Activated naive CD4-positive, alpha-beta T cell treated with anti-CD3 and anti-CD28 coated beads, Interleukin-2, amount 10 ng/mL, durations not matched to agents 7 days and 5 days (primary cell): ENCODE data around the gene ZNF627.
A peak's percentile ranks its signal among the peaks of the same experiment; 100 is the strongest.
"Not testable (repeated sequence)": the region's sequence is repeated elsewhere in the genome, so short reads cannot be mapped to it uniquely, and the experiment has no call there.

Experiments used
- CTCF ChIA-PET: fragments of 350-600 bp; sonication (Branson Sonifier 250); formaldehyde crosslinking; loops from one replicate; lab custom pipeline; 2021; ENCODE audit warnings: antibody characterized with exemption; lab: Charles Lee
- DNase-seq: peaks from one replicate; pipeline ENCODE4 v3.0.0-alpha.2; 2020
- H3K27ac Mint-ChIP-seq: one replicate; pipeline ENCODE4 v1.8.0; 2021; ENCODE audit warnings: mild to moderate bottlenecking, moderate library complexity, mixed read lengths
- H3K27me3 Mint-ChIP-seq: one replicate; pipeline ENCODE4 v1.8.0; 2021; ENCODE audit warnings: mild to moderate bottlenecking, mixed read lengths
- H3K36me3 Mint-ChIP-seq: one replicate; pipeline ENCODE4 v1.8.0; 2021; ENCODE audit warnings: mixed read lengths
- H3K4me1 Mint-ChIP-seq: one replicate; pipeline ENCODE4 v1.8.0; 2021; ENCODE audit warnings: mixed read lengths
- H3K4me3 Mint-ChIP-seq: one replicate; pipeline ENCODE4 v1.8.0; 2021; ENCODE audit warnings: mild to moderate bottlenecking, moderate library complexity, mixed read lengths
- H3K9me3 Mint-ChIP-seq: one replicate; pipeline ENCODE4 v1.8.0; 2021; ENCODE audit warnings: mixed read lengths

ZNF627 gene

DNA sequence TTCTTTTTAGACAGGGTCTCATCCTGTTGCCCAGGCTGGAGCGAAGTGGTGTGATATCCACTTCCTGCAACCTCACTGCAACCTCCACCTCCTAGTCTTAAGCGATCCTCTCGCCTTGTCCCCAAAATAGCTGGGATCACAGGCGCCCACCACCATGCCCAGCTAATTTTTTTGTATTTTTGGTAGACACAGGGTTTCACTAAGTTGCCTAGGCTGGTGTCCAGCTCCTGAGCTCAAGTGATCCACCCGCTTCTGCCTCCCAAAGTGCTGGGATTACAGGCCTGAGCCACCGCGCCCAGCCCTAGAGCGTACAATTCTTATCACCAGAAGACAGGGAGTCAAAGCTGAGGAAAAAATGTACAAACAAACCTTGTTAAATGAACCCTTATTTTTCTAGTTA is 33.8 kb upstream of the ZNF627 start:
- CTCF ChIA-PET: interaction anchor here (8.2 kb wide), 1 partner anchor 22 kb away, joined by 127 read pairs; no protein-coding TSS in a partner anchor
- peaks cover 17% of the 10 kb centered on the region for H3K4me1 Mint-ChIP-seq
- no peak for DNase-seq

DNA sequence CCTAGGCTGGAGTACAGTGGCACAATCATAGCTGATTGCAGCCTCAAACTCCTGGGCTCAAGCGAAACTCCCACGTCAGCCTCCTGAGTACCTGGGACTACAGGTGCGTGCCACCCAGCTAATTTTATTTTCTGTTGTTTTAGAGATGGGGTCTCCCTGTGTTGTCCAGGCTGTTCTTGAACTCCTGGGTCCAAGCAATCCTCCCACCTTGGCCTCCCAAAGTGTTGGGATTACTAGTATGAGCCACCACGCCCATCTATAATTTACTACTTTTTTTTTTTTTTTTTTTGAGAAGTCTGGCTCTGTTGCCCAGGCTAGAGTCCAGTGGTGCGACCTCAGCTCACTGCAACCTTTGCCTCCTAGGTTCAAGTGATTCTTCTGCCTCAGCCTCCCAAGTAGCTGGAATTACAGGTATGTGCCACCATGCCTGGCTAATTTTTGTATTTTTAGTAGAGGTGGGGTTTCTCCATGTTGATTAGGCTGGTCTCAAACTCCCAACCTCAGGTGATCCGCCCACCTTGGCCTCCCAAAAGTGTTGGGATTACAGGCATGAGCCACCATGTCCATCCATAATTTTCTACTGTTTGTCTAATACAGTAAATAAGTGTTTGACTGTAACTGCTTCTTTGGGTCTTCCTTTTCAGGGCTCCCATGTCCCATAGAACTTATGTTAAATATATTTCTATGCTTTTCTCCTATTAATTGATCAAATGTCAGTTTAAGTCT is 33.0 kb upstream of the ZNF627 start:
- not testable (repeated sequence) for H3K4me3 Mint-ChIP-seq, DNase-seq, H3K9me3 Mint-ChIP-seq, H3K27ac Mint-ChIP-seq, H3K36me3 Mint-ChIP-seq, H3K27me3 Mint-ChIP-seq
- CTCF ChIA-PET: interaction anchor here (8.2 kb wide), 1 partner anchor 22 kb away, joined by 127 read pairs; no protein-coding TSS in a partner anchor
- peaks cover 14% of the 10 kb centered on the region for H3K4me1 Mint-ChIP-seq

More for the DNA sequence above, 33.8 kb upstream of the ZNF627 start:
- Mint-ChIP-seq H3K4me3 (no peak overlapping the region), H3K27me3 (no peaks in the 10 kb centered on the region), H3K36me3 (no peaks in the 10 kb centered on the region), H3K27ac (no peak overlapping the region), H3K9me3 (no peaks in the 10 kb centered on the region)

DNA sequence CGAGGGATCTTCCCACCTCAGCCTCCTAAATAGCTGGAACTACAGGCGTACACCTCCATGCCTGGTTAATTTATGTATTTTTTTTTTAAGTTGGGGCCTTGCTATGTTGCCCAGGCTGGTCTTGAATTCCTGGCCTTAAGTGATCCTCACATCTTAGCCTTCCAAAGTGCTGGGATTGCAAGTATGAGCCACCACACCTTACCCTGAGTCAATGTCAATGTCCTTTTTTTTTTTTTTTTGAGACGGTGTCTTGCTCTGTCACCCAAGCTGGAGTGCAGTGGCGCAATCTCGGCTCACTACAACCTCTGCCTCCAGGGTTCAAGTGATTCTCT is 31.7 kb upstream of the ZNF627 start:
- DNase-seq, H3K36me3 Mint-ChIP-seq, H3K27ac Mint-ChIP-seq, H3K4me3 Mint-ChIP-seq, H3K27me3 Mint-ChIP-seq, H3K9me3 Mint-ChIP-seq, CTCF ChIA-PET, H3K4me1 Mint-ChIP-seq: not testable (repeated sequence)

DNA sequence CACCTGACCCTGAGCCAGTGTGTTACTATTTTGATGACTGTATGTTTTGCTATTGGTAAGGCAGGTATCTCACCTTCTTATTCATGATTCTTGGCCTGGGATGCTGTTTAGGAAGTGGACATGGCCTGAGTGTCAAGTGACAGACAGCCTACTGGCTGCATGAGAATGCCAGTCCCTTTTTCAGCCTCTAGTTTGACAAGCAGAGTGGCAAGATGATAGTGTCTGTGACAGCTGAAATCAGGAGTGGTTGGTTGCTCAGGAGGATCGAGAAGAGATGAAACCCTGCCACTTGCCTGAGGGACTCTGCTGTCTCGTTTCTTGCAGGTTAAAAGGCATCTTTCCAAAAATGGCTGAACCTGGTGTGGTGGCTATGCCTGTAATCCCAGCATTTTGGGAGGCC is 31.1 kb upstream of the ZNF627 start:
- H3K9me3 Mint-ChIP-seq: no peaks in the 10 kb centered on the region
- H3K27ac Mint-ChIP-seq: no peak overlapping the region
- H3K36me3 Mint-ChIP-seq: no peaks in the 10 kb centered on the region
- H3K4me3 Mint-ChIP-seq: no peak overlapping the region
- CTCF ChIA-PET: no interaction called here
- no peaks in the 10 kb centered on the region for H3K27me3 Mint-ChIP-seq
- no peak for DNase-seq
- peaks cover 3% of the 10 kb centered on the region for H3K4me1 Mint-ChIP-seq

DNA sequence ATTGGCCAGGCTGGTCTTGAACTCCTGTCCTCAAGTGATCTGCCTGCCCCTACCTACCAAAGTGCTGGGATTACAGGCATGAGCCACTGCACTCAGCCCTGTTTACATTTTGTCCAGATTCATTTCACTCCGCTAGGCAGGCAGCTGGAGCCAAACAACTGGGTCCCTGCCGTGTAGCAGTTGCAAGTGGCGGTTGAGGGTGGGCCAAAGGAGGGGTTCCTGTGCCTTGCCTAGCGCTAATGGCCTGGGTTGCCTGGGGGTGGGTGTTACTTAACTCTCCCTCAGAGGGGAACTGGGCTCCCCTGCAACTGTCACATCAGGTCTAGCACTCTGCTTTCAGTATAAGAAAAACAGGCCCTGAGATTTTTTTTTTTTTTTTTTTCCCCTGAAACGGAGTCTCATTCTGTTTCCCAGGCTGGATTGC is 27.2 kb upstream of the ZNF627 start:
- no peak for DNase-seq
- Mint-ChIP-seq H3K27ac (no peak overlapping the region), H3K9me3 (no peaks in the 10 kb centered on the region), H3K4me1 (peaks cover 7% of the 10 kb centered on the region), H3K36me3 (no peaks in the 10 kb centered on the region), H3K4me3 (no peak overlapping the region), H3K27me3 (no peaks in the 10 kb centered on the region)
- CTCF ChIA-PET: no interaction called here

DNA sequence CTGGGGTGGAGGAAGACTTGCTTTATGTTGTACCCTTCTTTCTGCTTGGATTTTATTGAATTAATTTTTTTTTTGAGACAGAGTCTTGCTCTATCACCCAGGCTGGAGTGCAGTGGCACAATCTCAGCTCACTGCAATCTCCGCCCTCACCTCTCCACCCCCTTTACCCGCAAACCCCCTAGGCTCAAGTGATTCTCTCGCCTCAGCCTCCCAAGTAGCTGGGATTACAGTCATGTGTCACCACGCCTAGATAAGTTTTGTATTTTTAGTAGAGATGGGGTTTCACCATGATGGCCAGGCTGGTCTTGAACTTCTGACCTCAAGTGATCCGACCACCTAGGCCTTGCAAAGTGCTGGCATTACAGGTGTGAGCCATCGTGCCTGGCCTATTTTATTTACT is 23.9 kb upstream of the ZNF627 start:
- not testable (repeated sequence) for H3K27me3 Mint-ChIP-seq, H3K4me3 Mint-ChIP-seq, H3K27ac Mint-ChIP-seq, DNase-seq, H3K36me3 Mint-ChIP-seq, H3K9me3 Mint-ChIP-seq
- H3K4me1 Mint-ChIP-seq: peaks cover 15% of the 10 kb centered on the region
- CTCF ChIA-PET: interaction anchor here (4.1 kb wide), 1 partner anchor 14 kb away, joined by 15 read pairs; the partner anchor contains the start of gene ELOF1

- DNase-seq, H3K4me3 Mint-ChIP-seq, H3K9me3 Mint-ChIP-seq, H3K27me3 Mint-ChIP-seq, H3K27ac Mint-ChIP-seq, H3K36me3 Mint-ChIP-seq: not testable (repeated sequence)
- H3K4me1 Mint-ChIP-seq: peaks cover 17% of the 10 kb centered on the region
- CTCF ChIA-PET: interaction anchor here (4.1 kb wide), 1 partner anchor 14 kb away, joined by 15 read pairs; the partner anchor contains the start of gene ELOF1
These were observed 23.5 kb upstream of the ZNF627 start for GRCh38 chr19:11573763-11574162.

GRCh38 chr19:11574689-11575088 is 22.6 kb upstream of the ZNF627 start:
- DNase-seq: no peak
- no peaks in the 10 kb centered on the region for H3K27me3 Mint-ChIP-seq
- CTCF ChIA-PET: interaction anchor here (4.1 kb wide), 1 partner anchor 15 kb away, joined by 15 read pairs; the partner anchor contains the start of gene ELOF1

GRCh38 chr19:11576227-11576626 is 21.1 kb upstream of the ZNF627 start:
- CTCF ChIA-PET: interaction anchor here (4.1 kb wide), 1 partner anchor 17 kb away, joined by 15 read pairs; the partner anchor contains the start of gene ELOF1
- no peak for DNase-seq
- no peak overlapping the region for H3K27ac Mint-ChIP-seq

More at GRCh38 chr19:11574689-11575088, 22.6 kb upstream of the ZNF627 start:
- no peaks in the 10 kb centered on the region for H3K9me3 Mint-ChIP-seq
- no peak overlapping the region for H3K4me3 Mint-ChIP-seq
- H3K36me3 Mint-ChIP-seq: peaks cover 4% of the 10 kb centered on the region
- no peak overlapping the region for H3K27ac Mint-ChIP-seq
- peaks cover 21% of the 10 kb centered on the region for H3K4me1 Mint-ChIP-seq

GRCh38 chr19:11577451-11578257 is 19.6 kb upstream of the ZNF627 start, which contains the start of gene ACP5:
TSS of gene ACP5 (minus strand) at chr19:11577645. CDS start at chr19:11577317, 328 bp downstream.
- Mint-ChIP-seq H3K4me1 (peaks cover 41% of the 10 kb centered on the region), H3K27me3 (no peaks in the 10 kb centered on the region), H3K27ac (peak within 1 kb of the TSS; percentile 38), H3K9me3 (no peaks in the 10 kb centered on the region), H3K4me3 (peak within 1 kb of the TSS; percentile 69), H3K36me3 (peaks cover 4% of the 10 kb centered on the region)
- CTCF ChIA-PET: interaction anchor here (1.4 kb wide), 1 partner anchor 17 kb away, joined by 3 read pairs; no protein-coding TSS in a partner anchor
- no peak for DNase-seq

More at GRCh38 chr19:11576227-11576626, 21.1 kb upstream of the ZNF627 start:
- peaks cover 4% of the 10 kb centered on the region for H3K36me3 Mint-ChIP-seq
- no peaks in the 10 kb centered on the region for H3K9me3 Mint-ChIP-seq
- H3K4me3 Mint-ChIP-seq: no peak overlapping the region
- H3K27me3 Mint-ChIP-seq: no peaks in the 10 kb centered on the region
- H3K4me1 Mint-ChIP-seq: peaks cover 31% of the 10 kb centered on the region

DNA sequence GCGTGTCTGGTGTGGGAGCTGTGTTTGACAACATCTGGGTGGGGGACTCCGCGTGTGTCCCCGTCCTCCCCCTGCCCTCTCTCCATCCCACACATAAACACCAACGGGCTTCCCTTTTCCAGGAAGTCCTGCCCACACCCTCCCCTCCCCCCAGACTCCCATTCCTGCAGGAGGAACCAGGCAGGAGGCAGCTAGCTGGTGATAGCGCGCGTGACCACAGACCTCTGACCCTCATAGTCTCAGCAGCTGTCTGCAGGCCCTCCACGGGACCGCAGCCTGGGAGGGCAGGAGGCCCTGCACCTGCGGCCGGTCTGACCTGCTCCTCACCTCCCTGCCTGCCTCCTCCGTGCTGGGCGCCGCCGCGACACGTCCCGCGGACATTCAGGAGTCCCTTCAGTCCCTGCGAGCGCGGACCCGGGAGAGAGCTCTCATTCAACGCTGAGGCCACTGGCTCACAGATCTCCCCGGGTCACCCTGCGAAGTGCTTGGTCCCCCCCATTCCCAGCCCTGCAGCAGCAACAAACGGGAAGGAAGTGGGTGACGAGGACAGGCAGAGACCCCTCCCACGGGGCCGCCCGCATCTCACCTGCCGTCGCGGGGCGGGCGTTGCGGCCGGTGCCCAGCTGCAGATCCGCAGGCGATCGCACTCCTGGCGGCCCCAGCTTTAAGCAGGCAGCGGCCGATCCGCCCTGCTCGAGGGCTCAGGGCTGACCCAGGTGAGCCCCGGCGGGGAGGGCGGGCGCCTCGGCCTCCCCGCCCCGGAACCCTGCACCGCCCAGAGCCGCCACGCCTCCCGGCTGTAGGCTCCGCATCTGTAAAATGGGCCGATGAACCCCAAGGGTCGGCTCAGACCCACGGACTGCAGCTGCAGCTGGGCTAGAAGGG is 18.8 kb upstream of the ZNF627 start:
- CTCF ChIA-PET: interaction anchor here (0.6 to 1.4 kb wide), 3 partner anchors 18 to 286 kb away, joined by 3 to 4 read pairs (median 3); no protein-coding TSS in a partner anchor
- H3K27ac Mint-ChIP-seq: peak overlapping the region; percentile 14
- no peaks in the 10 kb centered on the region for H3K27me3 Mint-ChIP-seq
- H3K36me3 Mint-ChIP-seq: peaks cover 4% of the 10 kb centered on the region
- peaks cover 43% of the 10 kb centered on the region for H3K4me1 Mint-ChIP-seq
- no peaks in the 10 kb centered on the region for H3K9me3 Mint-ChIP-seq
- H3K4me3 Mint-ChIP-seq: peak overlapping the region; percentile 70
- peak; percentile 57 for DNase-seq

GRCh38 chr19:11580116-11580515 is 17.2 kb upstream of the ZNF627 start:
- Mint-ChIP-seq H3K27me3 (peaks cover 3% of the 10 kb centered on the region), H3K4me1 (peaks cover 36% of the 10 kb centered on the region), H3K27ac (no peak overlapping the region), H3K4me3 (no peak overlapping the region), H3K9me3 (no peaks in the 10 kb centered on the region), H3K36me3 (peaks cover 4% of the 10 kb centered on the region)
- no peak for DNase-seq
- CTCF ChIA-PET: interaction anchor here (0.9 to 12.7 kb wide), 2 partner anchors 20 to 44 kb away, joined by 6 to 127 read pairs; partner anchors contain the start of gene ELOF1

DNA sequence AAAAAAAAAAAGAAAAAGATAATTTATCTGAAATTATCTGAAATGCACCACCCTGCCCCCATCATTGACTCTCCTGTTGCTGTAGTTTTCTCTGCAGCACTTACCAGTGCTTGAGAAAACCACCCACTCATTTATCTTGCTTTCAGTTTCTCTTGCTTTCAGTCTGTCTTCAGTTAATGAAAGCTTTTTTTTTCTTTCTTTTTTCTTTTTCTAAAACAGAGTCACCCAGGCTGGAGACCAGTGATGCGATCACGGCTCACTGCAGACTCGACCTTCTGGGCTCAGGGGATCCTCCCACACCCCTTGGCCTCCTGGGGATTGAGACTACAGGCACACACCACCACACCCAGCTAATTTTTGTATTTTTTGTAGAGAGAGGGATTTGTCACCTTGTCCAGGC is 15.5 kb upstream of the ZNF627 start:
- peaks cover 3% of the 10 kb centered on the region for H3K36me3 Mint-ChIP-seq
- H3K9me3 Mint-ChIP-seq: no peaks in the 10 kb centered on the region
- CTCF ChIA-PET: interaction anchor here (0.5 to 12.7 kb wide), 4 partner anchors 8 to 94 kb away, joined by 3 to 127 read pairs (median 4); partner anchors contain the start of gene ELOF1
- DNase-seq: peak; percentile 68
- H3K4me1 Mint-ChIP-seq: peaks cover 36% of the 10 kb centered on the region
- peaks cover 11% of the 10 kb centered on the region for H3K27me3 Mint-ChIP-seq
- peak overlapping the region; percentile 96 for H3K27ac Mint-ChIP-seq
- peak overlapping the region; percentile 62 for H3K4me3 Mint-ChIP-seq
